ENCODE measurements around the gene GPR149.

GPR149 gene

GRCh38 chr3:154428286-154429206, 1.4 kb downstream of the GPR149 start:
- no peak for DNase-seq (ENCODE audit: low spot score)
- Histone ChIP-seq H3K27ac (no peak overlapping the region), H3K4me3 (peak overlapping the region; percentile 48)
- TF ChIP-seq CTCF (IDR thresholded peaks at IDR 0.05) = no peak

- Histone ChIP-seq H3K27ac (no peak overlapping the region), H3K4me3 (peak overlapping the region; percentile 48)
- TF ChIP-seq CTCF (IDR thresholded peaks at IDR 0.05) = no peak
- DNase-seq (ENCODE audit: low spot score) = no peak
Observed at GRCh38 chr3:154427685-154428285, 2.2 kb downstream of the GPR149 start.

- no peak for TF ChIP-seq CTCF (IDR thresholded peaks at IDR 0.05)
- Histone ChIP-seq H3K27ac (no peak overlapping the region), H3K4me3 (no peak overlapping the region)
- DNase-seq (ENCODE audit: low spot score) = no peak
Observed at GRCh38 chr3:154422694-154423093, 7.3 kb downstream of the GPR149 start.

GRCh38 chr3:154421083-154421482, 8.9 kb downstream of the GPR149 start:
- Histone ChIP-seq H3K27ac (no peak overlapping the region), H3K4me3 (no peak overlapping the region)
- no peak for DNase-seq (ENCODE audit: low spot score)
- no peak for TF ChIP-seq CTCF (IDR thresholded peaks at IDR 0.05)

- no peak overlapping the region for H3K27ac ChIP-seq
- no peak for DNase-seq (ENCODE audit: low spot score)
- H3K4me3 ChIP-seq = no peak overlapping the region
- TF ChIP-seq CTCF (IDR thresholded peaks at IDR 0.05) = no peak
Observed at GRCh38 chr3:154398084-154398967, 31.7 kb downstream of the GPR149 start.

- H3K4me3 ChIP-seq = no peak overlapping the region
- no peak for DNase-seq (ENCODE audit: low spot score)
- no peak for TF ChIP-seq CTCF (IDR thresholded peaks at IDR 0.05)
- no peak overlapping the region for H3K27ac ChIP-seq
Observed at GRCh38 chr3:154389861-154390260, 40.1 kb downstream of the GPR149 start.

All from coronary artery (tissue), 2 donors.